A549 (cell line): ENCODE measurements around the gene VAV3. TPM values are rescaled to one million over a fixed set of nuclear protein-coding genes. Genes with fewer than 3 reads are reported as not detected.

Experiments
- ATAC-seq, 2 experiments: fragments of 200-7000 bp in 1 of 2; fragments of >200 bp in 1 of 2; cut with Nextera tagmentation in 1 of 2; cut with Tn5 transposase in 1 of 2; 3 replicates each; pipeline versions ENCODE4 v1.8.0 to v1.9.1; 2018 to 2020; ENCODE audit warnings: mild to moderate bottlenecking in 1 of 2, moderate library complexity in 1 of 2
- CTCF ChIA-PET: fragments of 300-600 bp; sonication (Branson Sonifier 250); formaldehyde crosslinking; extraction: SDS; loops from one replicate; lab custom pipeline; 2021; ENCODE audit warnings: antibody characterized with exemption, inconsistent platforms; lab: Yijun Ruan, JAX
- POLR2A ChIA-PET: fragments of 350-600 bp; formaldehyde crosslinking; extraction: SDS; loops from one replicate; lab custom pipeline; 2021; ENCODE audit warnings: antibody characterized with exemption, inconsistent platforms; lab: Yijun Ruan, JAX
- DNase-seq, 2 experiments: peaks; one replicate each; pipeline versions ENCODE4 v3.0.0 to v3.0.0-alpha.2; 2011 to 2016; ENCODE audit warnings: low read depth in 1 of 2, low spot score in 1 of 2
- FAIRE-seq: peaks from 2 replicates; lab custom pipeline; 2011; peaks lifted over from hg19 to GRCh38; lab: Jason Lieb, UNC
- H3K27ac ChIP-seq, 2 experiments: fragments of >200 bp; sonication (Bioruptor Twin); formaldehyde crosslinking; 3 replicates each; pipeline ENCODE4 v1.5.1; 2016 to 2017
- H3K4me1 ChIP-seq: fragments of >200 bp; sonication (Bioruptor Twin); formaldehyde crosslinking; 3 replicates; pipeline ENCODE4 v1.6.1; 2016
- H3K4me2 ChIP-seq: fragments of >200 bp; sonication (Bioruptor Twin); formaldehyde crosslinking; 3 replicates; pipeline ENCODE4 v1.6.1; 2016
- H3K4me3 ChIP-seq: fragments of >200 bp; sonication (Bioruptor Twin); formaldehyde crosslinking; 3 replicates; pipeline ENCODE4 v1.5.1; 2016
- H3K9me3 ChIP-seq: fragments of >200 bp; sonication (Bioruptor Twin); formaldehyde crosslinking; 3 replicates; pipeline ENCODE4 v1.6.1; 2016
- ATOH8 ChIP-seq: fragments of 250-450 bp; sonication (Bioruptor Pico); IDR thresholded peaks from 2 replicates; pipeline ENCODE4 v1.5.0; 2020; ENCODE audit warnings: low read depth, mild to moderate bottlenecking, moderate library complexity
- BHLHE40 ChIP-seq: IDR thresholded peaks from 2 replicates; pipeline ENCODE4 v1.6.1; 2012; ENCODE audit warnings: low read depth, low read length, inconsistent platforms
- CBX8 ChIP-seq: fragments of 200-600 bp; sonication (generic); IDR thresholded peaks from 2 replicates; pipeline ENCODE4 v1.6.1; 2016
- CHD2 ChIP-seq: fragments of 150-350 bp; IDR thresholded peaks from 2 replicates; pipeline ENCODE4 v1.6.1; 2014; ENCODE audit warnings: low read length; ENCODE audit not compliant: partially characterized antibody
- CTCF ChIP-seq: fragments of >200 bp; sonication (Bioruptor Twin); formaldehyde crosslinking; IDR thresholded peaks from 3 replicates; pipeline ENCODE4 v1.5.1; 2016
- E2F6 ChIP-seq: IDR thresholded peaks from 2 replicates; pipeline ENCODE4 v1.6.1; 2012; ENCODE audit warnings: low read depth, borderline replicate concordance
- EHMT2 ChIP-seq: fragments of 200-600 bp; sonication (generic); IDR thresholded peaks from 2 replicates; pipeline ENCODE4 v1.6.1; 2016; ENCODE audit warnings: antibody characterized with exemption, low read depth, mild to moderate bottlenecking, moderate library complexity
- ELK1 ChIP-seq: fragments of 150-350 bp; IDR thresholded peaks from 2 replicates; pipeline ENCODE4 v1.6.1; 2014; ENCODE audit warnings: low read depth, mild to moderate bottlenecking, low read length
- ESRRA ChIP-seq: fragments of 150-350 bp; IDR thresholded peaks from 2 replicates; pipeline ENCODE4 v1.6.1; 2014; ENCODE audit warnings: mild to moderate bottlenecking, low read length, borderline replicate concordance
- FOSB ChIP-seq: fragments of 250-450 bp; sonication (Bioruptor Pico); IDR thresholded peaks from 2 replicates; pipeline ENCODE4 v1.5.0; 2020; ENCODE audit warnings: mild to moderate bottlenecking, moderate library complexity
- FOSL2 ChIP-seq, 2 experiments: fragments of 450-650 bp in 1 of 2; fragments of >200 bp in 1 of 2; sonication (Bioruptor Twin) in 1 of 2; formaldehyde crosslinking; IDR thresholded peaks; 2 replicates each; pipeline versions ENCODE4 v1.5.0 to v1.6.1; 2016 to 2020; ENCODE audit warnings: mild to moderate bottlenecking in 1 of 2, moderate library complexity in 1 of 2
- FOXS1 ChIP-seq: fragments of 250-450 bp; sonication (Bioruptor Pico); IDR thresholded peaks from 2 replicates; pipeline ENCODE4 v1.5.0; 2020; ENCODE audit warnings: mild to moderate bottlenecking, moderate library complexity
- JUNB ChIP-seq: fragments of >200 bp; sonication (Bioruptor Twin); formaldehyde crosslinking; IDR thresholded peaks from 2 replicates; pipeline ENCODE4 v1.6.1; 2016
- KDM5A ChIP-seq: fragments of 200-600 bp; sonication (generic); IDR thresholded peaks from 2 replicates; pipeline ENCODE4 v1.6.1; 2016; ENCODE audit warnings: antibody characterized with exemption, mild to moderate bottlenecking
- MYC ChIP-seq: IDR thresholded peaks from 2 replicates; pipeline ENCODE4 v1.6.1; 2012; ENCODE audit warnings: mild to moderate bottlenecking, inconsistent platforms, low read length, improper control_type of control experiment, borderline replicate concordance
- NPAS2 ChIP-seq: fragments of 250-450 bp; sonication (Bioruptor Pico); IDR thresholded peaks from 2 replicates; pipeline ENCODE4 v1.8.0; 2022; ENCODE audit warnings: mild to moderate bottlenecking, moderate library complexity, borderline replicate concordance
- PBX3 ChIP-seq: IDR thresholded peaks from 2 replicates; pipeline ENCODE4 v1.6.1; 2012
- POLR2A ChIP-seq: IDR thresholded peaks from 2 replicates; pipeline ENCODE4 v1.6.1; 2012; ENCODE audit warnings: mild to moderate bottlenecking, low read length
- RAD21 ChIP-seq, 2 experiments: fragments of >200 bp in 1 of 2; sonication (Bioruptor Twin) in 1 of 2; formaldehyde crosslinking in 1 of 2; IDR thresholded peaks in 1 of 2; conservative IDR thresholded peaks in 1 of 2; 2 replicates in 1 of 2; 3 replicates in 1 of 2; pipeline ENCODE4 v1.6.1; 2012 to 2018; ENCODE audit warnings: inconsistent platforms in 1 of 2
- RCOR1 ChIP-seq: fragments of 150-350 bp; IDR thresholded peaks from 2 replicates; pipeline ENCODE4 v1.6.1; 2014; ENCODE audit warnings: antibody characterized with exemption, low read length, low read depth
- RFX5 ChIP-seq: fragments of 450-650 bp; IDR thresholded peaks from 2 replicates; pipeline ENCODE4 v1.7.1; 2014; ENCODE audit warnings: antibody characterized with exemption, mild to moderate bottlenecking, moderate library complexity
- RNF2 ChIP-seq: fragments of 200-600 bp; sonication (generic); IDR thresholded peaks from 2 replicates; pipeline ENCODE4 v1.6.1; 2016; ENCODE audit warnings: low read depth, mild to moderate bottlenecking, antibody characterized with exemption, moderate library complexity, borderline replicate concordance
- SMC3 ChIP-seq: fragments of >200 bp; sonication (Bioruptor Twin); formaldehyde crosslinking; IDR thresholded peaks from 3 replicates; pipeline ENCODE4 v1.6.1; 2018; ENCODE audit warnings: inconsistent platforms
- SREBF2 ChIP-seq: fragments of 450-650 bp; IDR thresholded peaks from 2 replicates; pipeline ENCODE4 v1.6.1; 2014; ENCODE audit warnings: mild to moderate bottlenecking, moderate library complexity
- TP53 ChIP-seq: fragments of 250-450 bp; sonication (Bioruptor Pico); IDR thresholded peaks from 2 replicates; pipeline ENCODE4 v1.5.0; 2021; ENCODE audit warnings: mild to moderate bottlenecking, moderate library complexity
- ZC3H11A ChIP-seq: fragments of 450-650 bp; IDR thresholded peaks from 2 replicates; pipeline ENCODE4 v1.6.1; 2014; ENCODE audit warnings: antibody characterized with exemption, mild to moderate bottlenecking
- ZFP36 ChIP-seq: fragments of 450-650 bp; IDR thresholded peaks from 2 replicates; pipeline ENCODE4 v1.6.1; 2014; ENCODE audit warnings: borderline replicate concordance; ENCODE audit not compliant: partially characterized antibody
- ZNF302 ChIP-seq: fragments of 250-450 bp; sonication (Bioruptor Pico); IDR thresholded peaks from 2 replicates; pipeline ENCODE4 v1.9.0; 2021; ENCODE audit warnings: inconsistent platforms, mild to moderate bottlenecking, moderate library complexity
- ZSCAN20 ChIP-seq: fragments of 250-450 bp; sonication (Bioruptor Pico); IDR thresholded peaks from 2 replicates; pipeline ENCODE4 v1.8.0; 2022; ENCODE audit warnings: mild to moderate bottlenecking, moderate library complexity
- whole genome bisulfite sequencing: methylation state at CpG from one replicate; pipeline ENCODE4 v1.1.6; 2017; ENCODE audit errors: missing lambda C conversion rate; 5-methylcytosine and 5-hydroxymethylcytosine counted together
- polyA plus RNA-seq, 4 experiments: library from polyadenylated mRNA; depleted of rRNA in 3 of 4; stranded (reverse); fragments of >200 nt; fragmentation: RNase III in 1 of 4; extraction: RNeasy Plus Mini Kit Qiagen cat#74134 plus additional on column Dnase treatment in 1 of 4; gene quantifications; 2 replicates in 3 of 4; 3 replicates in 1 of 4; pipeline ENCODE4 v1.2.3, GENCODE V29; 2011 to 2017

VAV3 gene
- polyA plus RNA-seq, 2 of the 4 experiments (the other 2 are of a cell fraction) = 12.8 to 22.7 TPM

GRCh38 chr1:107533436-107533835, 431.5 kb downstream of the VAV3 start:
- no peak for TF ChIP-seq JUNB
- TF ChIP-seq ZNF302 (CRISPR knock-in tag) = no peak
- TF ChIP-seq ELK1 = no peak
- TF ChIP-seq NPAS2 (CRISPR knock-in tag) = no peak
- TF ChIP-seq PBX3 = no peak
- no peak for TF ChIP-seq POLR2A
- TF ChIP-seq MYC = no peak
- TF ChIP-seq EHMT2 = no peak
- no peak for TF ChIP-seq ESRRA
- no peak for TF ChIP-seq ZC3H11A
- TF ChIP-seq BHLHE40 = no peak
- TF ChIP-seq CBX8 = no peak
- TF ChIP-seq RNF2 = no peak
- no peak for TF ChIP-seq RFX5
- TF ChIP-seq CTCF = no peak
- no peak for TF ChIP-seq CHD2
- Histone ChIP-seq H3K27ac (no peak overlapping the region), H3K4me2 (no peak overlapping the region), H3K4me1 (no peaks in the 10 kb centered on the region), H3K9me3 (no peaks in the 10 kb centered on the region), H3K4me3 (no peak overlapping the region)
- no peak for DNase-seq
- FAIRE-seq = no peak
- ChIA-PET CTCF (no interaction called here), POLR2A (no interaction called here)
- 76% methylated on average over 2 of the region's 2 CpGs for WGBS
- no peak for ATAC-seq

- Histone ChIP-seq H3K9me3 (no peaks in the 10 kb centered on the region), H3K4me1 (no peaks in the 10 kb centered on the region), H3K4me3 (no peak overlapping the region), H3K4me2 (no peak overlapping the region)
- FAIRE-seq (no peak), ATAC-seq (no peak), DNase-seq (no peak)
- POLR2A ChIA-PET = no interaction called here
- no peak for TF ChIP-seq ZSCAN20 (CRISPR knock-in tag)
- no peak for TF ChIP-seq FOSB (CRISPR knock-in tag)
- no peak for TF ChIP-seq JUNB
- TF ChIP-seq E2F6 = no peak
- TF ChIP-seq, all 56 proteins: peak for 0
- 59% methylated on average over 5 of the region's 5 CpGs for WGBS
- no peak overlapping the region for H3K27ac ChIP-seq
- CTCF ChIA-PET = interaction anchor here (1.3 kb wide), 1 partner anchor 250 kb away, joined by 3 read pairs; no protein-coding TSS in a partner anchor
Observed at GRCh38 chr1:107532318-107532717, 432.7 kb downstream of the VAV3 start.

GRCh38 chr1:107531065-107531908, 433.7 kb downstream of the VAV3 start:
- no peak for FAIRE-seq
- Histone ChIP-seq H3K4me3 (no peak overlapping the region), H3K4me2 (no peak overlapping the region), H3K27ac (no peak overlapping the region), H3K9me3 (no peaks in the 10 kb centered on the region), H3K4me1 (no peaks in the 10 kb centered on the region)
- no peak for DNase-seq
- ChIA-PET CTCF (interaction anchor here (0.6 to 2.7 kb wide), 4 partner anchors 8 to 1041 kb away, joined by 3 to 9 read pairs (median 4); no protein-coding TSS in a partner anchor), POLR2A (no interaction called here)
- no peak for ATAC-seq
- 67% methylated on average over 12 of the region's 12 CpGs for WGBS
- TF ChIP-seq RAD21 (conservative IDR thresholded peaks at IDR 0.05 in 1 of 2, IDR thresholded peaks at IDR 0.05 in 1 of 2) = no peak
- no peak for TF ChIP-seq ZFP36
- TF ChIP-seq ZNF302 (CRISPR knock-in tag) = no peak
- TF ChIP-seq KDM5A = no peak
- TF ChIP-seq RCOR1 = no peak
- no peak for TF ChIP-seq FOXS1 (CRISPR knock-in tag)
- TF ChIP-seq SMC3 = no peak
- no peak for TF ChIP-seq POLR2A
- TF ChIP-seq JUNB = no peak
- TF ChIP-seq SREBF2 = no peak
- TF ChIP-seq BHLHE40 = no peak
- TF ChIP-seq ATOH8 (CRISPR knock-in tag) = no peak
- TF ChIP-seq FOSL2 (IDR thresholded peaks at IDR 0.05) = no peak
- TF ChIP-seq FOSL2 (CRISPR knock-in tag; IDR thresholded peaks at IDR 0.05) = no peak
- TF ChIP-seq TP53 (CRISPR knock-in tag) = no peak
- TF ChIP-seq MYC = no peak
